Neural cell (in vitro differentiated cells): ENCODE results near the gene ASIC4. TPM values are rescaled to one million over a fixed set of nuclear protein-coding genes. Genes with fewer than 3 reads are reported as not detected.
A peak's percentile ranks its signal among the peaks of the same experiment; 100 is the strongest.

Experiments used
- H2AFZ ChIP-seq: fragments of 200-600, 300-800 bp; sonication (generic), shearing (Covaris generic); 2 replicates; pipeline ENCODE4 v1.6.0; 2014; ENCODE audit warnings: low read depth, mild to moderate bottlenecking, antibody characterized with exemption, low read length, moderate library complexity
- H3F3A ChIP-seq: fragments of 200-600 bp; shearing (Covaris generic); 2 replicates; pipeline ENCODE4 v1.6.1; 2016; ENCODE audit warnings: mild to moderate bottlenecking, moderate library complexity, mixed read lengths, antibody characterized with exemption, low read length; ENCODE audit not compliant: insufficient read depth, poor library complexity, severe bottlenecking
- H3K27ac ChIP-seq: fragments of 200-600, 300-800 bp; sonication (generic), shearing (Covaris generic); 2 replicates; pipeline ENCODE4 v1.5.1; 2014; ENCODE audit warnings: mild to moderate bottlenecking, low read length, moderate library complexity
- H3K27me3 ChIP-seq: fragments of 300-800, 200-600 bp; sonication (generic), shearing (Covaris generic); 2 replicates; pipeline ENCODE4 v1.6.0; 2014; ENCODE audit warnings: mild to moderate bottlenecking, low read depth, low read length, moderate library complexity; ENCODE audit not compliant: insufficient read depth
- H3K36me3 ChIP-seq: fragments of 300-800, 200-600 bp; sonication (generic), shearing (Covaris generic); 2 replicates; pipeline ENCODE4 v1.5.1; 2014; ENCODE audit warnings: mild to moderate bottlenecking, antibody characterized with exemption, low read length, moderate library complexity; ENCODE audit not compliant: insufficient read depth
- H3K4me2 ChIP-seq: fragments of 300-800, 200-600 bp; sonication (generic), shearing (Covaris generic); 2 replicates; pipeline ENCODE4 v1.6.0; 2014; ENCODE audit warnings: mild to moderate bottlenecking, low read length
- H3K4me3 ChIP-seq: fragments of 300-800, 200-600 bp; sonication (generic), shearing (Covaris generic); 2 replicates; pipeline ENCODE4 v1.5.1; 2014; ENCODE audit warnings: mild to moderate bottlenecking, low read length, moderate library complexity
- H3K79me2 ChIP-seq: fragments of 200-600 bp; shearing (Covaris generic); replicated peaks from 2 replicates; pipeline ENCODE4 v1.6.0; 2014; ENCODE audit warnings: mild to moderate bottlenecking, low read length, moderate library complexity; ENCODE audit not compliant: insufficient read depth
- H3K9ac ChIP-seq: fragments of 300-800, 200-600 bp; sonication (generic), shearing (Covaris generic); 2 replicates; pipeline ENCODE4 v1.6.1; 2016; ENCODE audit warnings: mild to moderate bottlenecking, low read length, mixed read lengths
- H3K9me2 ChIP-seq: fragments of 200-600 bp; shearing (Covaris generic); 2 replicates; pipeline ENCODE4 v1.6.1; 2016; ENCODE audit warnings: mild to moderate bottlenecking, low read length, mixed read lengths; ENCODE audit not compliant: insufficient read depth
- H3K9me3 ChIP-seq: fragments of 200-600, 300-800 bp; sonication (generic), shearing (Covaris generic); 2 replicates; pipeline ENCODE4 v1.6.1; 2016; ENCODE audit warnings: mild to moderate bottlenecking, mixed run types, low read length, moderate library complexity, mixed read lengths
- H4K20me1 ChIP-seq: fragments of 200-600 bp; shearing (Covaris generic); 2 replicates; pipeline ENCODE4 v1.6.1; 2016; ENCODE audit warnings: mild to moderate bottlenecking, mixed run types; ENCODE audit not compliant: insufficient read depth
- EP300 ChIP-seq: fragments of 450-650 bp; conservative IDR thresholded peaks from 2 replicates; pipeline ENCODE4 v1.6.1; 2014; ENCODE audit warnings: antibody characterized with exemption, mild to moderate bottlenecking, moderate library complexity; ENCODE audit not compliant: poor library complexity, severe bottlenecking
- EZH2 ChIP-seq: fragments of 200-600, 300-800 bp; shearing (Covaris generic), sonication (generic); IDR thresholded peaks from 2 replicates; pipeline ENCODE4 v1.6.1; 2014; ENCODE audit warnings: antibody characterized with exemption, low read length, borderline replicate concordance, mild to moderate bottlenecking; ENCODE audit not compliant: insufficient read depth, poor library complexity, severe bottlenecking
- MXI1 ChIP-seq: fragments of 450-650 bp; conservative IDR thresholded peaks from 2 replicates; pipeline ENCODE4 v1.6.1; 2014; ENCODE audit warnings: antibody characterized with exemption, mild to moderate bottlenecking; ENCODE audit not compliant: poor library complexity, severe bottlenecking
- POLR2AphosphoS5 ChIP-seq: IDR thresholded peaks from 2 replicates; pipeline ENCODE4 v1.6.1; 2012
- RAD21 ChIP-seq: fragments of 450-650 bp; conservative IDR thresholded peaks from 2 replicates; pipeline ENCODE4 v1.6.1; 2014; ENCODE audit warnings: antibody characterized with exemption, mild to moderate bottlenecking, moderate library complexity
- REST ChIP-seq: IDR thresholded peaks from 2 replicates; pipeline ENCODE4 v1.6.1; 2012; ENCODE audit warnings: borderline replicate concordance
- SMC3 ChIP-seq: fragments of 450-650 bp; conservative IDR thresholded peaks from 2 replicates; pipeline ENCODE4 v1.6.1; 2014; ENCODE audit warnings: antibody characterized with exemption, mild to moderate bottlenecking, moderate library complexity; ENCODE audit not compliant: poor library complexity
- TAF1 ChIP-seq: IDR thresholded peaks from 2 replicates; pipeline ENCODE4 v1.6.1; 2012; ENCODE audit warnings: low read depth
- polyA plus RNA-seq: library from polyadenylated mRNA; depleted of rRNA; stranded (reverse); fragments of >200 nt; gene quantifications from 2 replicates; pipeline ENCODE4 v1.2.3, GENCODE V29; 2014
- TF ChIP-seq, protein P1 (sequence below): fragments of 450-650 bp; IDR thresholded peaks from 2 replicates; pipeline ENCODE4 v1.5.1; 2014; ENCODE audit warnings: antibody characterized with exemption, mild to moderate bottlenecking, moderate library complexity; ENCODE audit not compliant: poor library complexity, severe bottlenecking

ASIC4 gene
- polyA plus RNA-seq, 1 donor from 2014 or later, result 2.7 TPM

- H3K9me3 ChIP-seq, result no peaks in the 10 kb centered on the region
- H3F3A ChIP-seq, result no peaks in the 10 kb centered on the region
- H3K4me3 ChIP-seq, result no peak overlapping the region
- peaks cover 3% of the 10 kb centered on the region for H3K27me3 ChIP-seq
- no peak overlapping the region for H3K27ac ChIP-seq
- no peaks in the 10 kb centered on the region for H3K36me3 ChIP-seq
- no peaks in the 10 kb centered on the region for H3K9me2 ChIP-seq
- TF ChIP-seq EZH2 (no peak), TAF1 (no peak), POLR2AphosphoS5 (no peak), SMC3 (no peak), MXI1 (no peak), EP300 (no peak), REST (no peak), RAD21 (no peak)
- TF ChIP-seq, protein P1, sequence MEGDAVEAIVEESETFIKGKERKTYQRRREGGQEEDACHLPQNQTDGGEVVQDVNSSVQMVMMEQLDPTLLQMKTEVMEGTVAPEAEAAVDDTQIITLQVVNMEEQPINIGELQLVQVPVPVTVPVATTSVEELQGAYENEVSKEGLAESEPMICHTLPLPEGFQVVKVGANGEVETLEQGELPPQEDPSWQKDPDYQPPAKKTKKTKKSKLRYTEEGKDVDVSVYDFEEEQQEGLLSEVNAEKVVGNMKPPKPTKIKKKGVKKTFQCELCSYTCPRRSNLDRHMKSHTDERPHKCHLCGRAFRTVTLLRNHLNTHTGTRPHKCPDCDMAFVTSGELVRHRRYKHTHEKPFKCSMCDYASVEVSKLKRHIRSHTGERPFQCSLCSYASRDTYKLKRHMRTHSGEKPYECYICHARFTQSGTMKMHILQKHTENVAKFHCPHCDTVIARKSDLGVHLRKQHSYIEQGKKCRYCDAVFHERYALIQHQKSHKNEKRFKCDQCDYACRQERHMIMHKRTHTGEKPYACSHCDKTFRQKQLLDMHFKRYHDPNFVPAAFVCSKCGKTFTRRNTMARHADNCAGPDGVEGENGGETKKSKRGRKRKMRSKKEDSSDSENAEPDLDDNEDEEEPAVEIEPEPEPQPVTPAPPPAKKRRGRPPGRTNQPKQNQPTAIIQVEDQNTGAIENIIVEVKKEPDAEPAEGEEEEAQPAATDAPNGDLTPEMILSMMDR, result no peak
- no peak overlapping the region for H3K9ac ChIP-seq
- H2AFZ ChIP-seq, result no peak overlapping the region
- H3K79me2 ChIP-seq, result peaks cover 10% of the 10 kb centered on the region
- peaks cover 2% of the 10 kb centered on the region for H4K20me1 ChIP-seq
- H3K4me2 ChIP-seq, result no peak overlapping the region
Measured at GRCh38 chr2:219549619-219550018, 35.3 kb downstream of the ASIC4 start.

DNA sequence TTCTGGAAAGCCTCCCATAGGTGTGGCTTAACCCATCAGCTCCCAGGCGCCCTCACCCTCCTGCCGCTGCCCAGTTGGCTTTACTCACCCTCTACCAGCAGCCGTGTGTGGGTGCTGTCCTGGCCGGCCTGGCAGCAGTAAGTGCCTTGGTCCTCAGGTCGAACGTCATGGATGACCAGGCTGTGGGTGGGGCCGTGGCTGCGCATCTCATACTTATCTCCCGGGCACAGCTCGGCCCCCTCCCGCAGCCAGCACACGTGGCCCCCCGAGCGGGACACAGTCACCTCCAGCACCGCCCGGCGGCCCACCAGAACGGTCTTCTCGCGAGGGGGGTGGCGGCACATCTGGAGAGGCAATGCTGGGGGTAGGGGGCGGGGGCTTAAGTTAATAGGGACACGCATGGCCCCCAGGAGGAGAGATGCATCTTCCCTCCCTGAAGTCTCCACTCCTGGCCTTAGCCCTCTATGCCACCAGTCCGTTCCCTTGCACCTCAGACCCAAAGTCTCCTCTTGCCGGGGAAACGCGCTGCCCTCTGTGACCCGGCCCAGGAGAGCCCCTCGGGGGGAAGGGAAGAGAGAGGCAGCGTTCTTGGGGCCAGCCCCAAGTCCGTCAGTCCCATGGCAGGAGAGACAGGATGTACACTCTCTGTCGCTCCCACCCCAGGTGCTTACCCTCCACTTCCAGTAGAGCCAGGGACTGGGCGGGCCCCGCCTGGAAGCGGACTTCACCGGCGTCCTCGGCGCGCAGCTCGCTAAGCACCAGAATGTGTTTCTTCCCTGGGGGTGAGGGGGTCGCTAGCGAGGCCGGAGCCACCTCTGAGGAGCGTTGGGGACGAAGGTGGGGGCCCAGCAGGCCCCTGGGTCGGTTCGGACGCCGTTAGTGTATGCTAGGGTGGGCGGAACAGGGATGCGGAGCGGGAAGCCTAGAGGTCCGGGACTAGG is 37.4 kb downstream of the ASIC4 start:
- Histone ChIP-seq H3K27ac (no peak overlapping the region), H3F3A (no peaks in the 10 kb centered on the region), H3K79me2 (no peaks in the 10 kb centered on the region), H2AFZ (no peak overlapping the region), H3K4me3 (peak overlapping the region; percentile 80), H3K36me3 (no peaks in the 10 kb centered on the region), H3K9me3 (no peaks in the 10 kb centered on the region), H3K4me2 (no peak overlapping the region), H3K9me2 (no peaks in the 10 kb centered on the region), H3K9ac (peak overlapping the region; percentile 53), H3K27me3 (peaks cover 3% of the 10 kb centered on the region), H4K20me1 (no peaks in the 10 kb centered on the region)
- no peak for TF ChIP-seq MXI1
- no peak for TF ChIP-seq POLR2AphosphoS5
- TF ChIP-seq TAF1, result no peak
- TF ChIP-seq, protein P1, result no peak
- TF ChIP-seq EP300, result no peak
